Gastroesophageal sphincter (tissue), 4 donors: ENCODE results near the gene RUNX2. TPM values are rescaled to one million over a fixed set of nuclear protein-coding genes. Genes with fewer than 3 reads are reported as not detected.

Experiments
- ATAC-seq: fragments of 150-250 bp; one replicate; pipeline ENCODE4 v1.9.1; 2016; ENCODE audit warnings: mild to moderate bottlenecking, moderate library complexity
- H3K27ac ChIP-seq, 4 donors: fragments of 200-600 bp; sonication (generic) in 3 of 4; 1 replicate in 3 of 4; 2 replicates in 1 of 4; pipeline ENCODE4 v1.5.1; 2016 to 2019
- H3K27me3 ChIP-seq: fragments of 200-600 bp; sonication (generic); one replicate; pipeline ENCODE4 v1.5.1; 2019
- H3K36me3 ChIP-seq, 2 donors: fragments of 200-600 bp; sonication (generic); one replicate each; pipeline ENCODE4 v1.5.1; 2019; ENCODE audit warnings: control low read depth in 1 of 2
- H3K4me1 ChIP-seq, 3 donors: fragments of 200-600 bp; sonication (generic); 1 replicate in 2 of 3; 2 replicates in 1 of 3; pipeline ENCODE4 v1.5.1; 2016 to 2019; ENCODE audit warnings: control low read depth in 2 of 3
- H3K4me3 ChIP-seq, 2 donors: fragments of 200-600 bp; sonication (generic); one replicate each; pipeline ENCODE4 v1.5.1; 2019; ENCODE audit warnings: mild to moderate bottlenecking in 1 of 2, moderate library complexity in 1 of 2
- H3K9me3 ChIP-seq, 3 donors: fragments of 200-600 bp; sonication (generic); one replicate each; pipeline ENCODE4 v1.5.1; 2017 to 2019; ENCODE audit warnings: control low read depth in 2 of 3
- CTCF ChIP-seq, 4 experiments: fragments of 200-600 bp in 2 of 4; fragments of 450-650 bp in 2 of 4; sonication (generic) in 1 of 4; IDR thresholded peaks; one replicate each; pipeline ENCODE4 v1.5.1; 2017 to 2019; ENCODE audit warnings: antibody characterized with exemption in 4 of 4, mild to moderate bottlenecking in 2 of 4, moderate library complexity in 2 of 4
- EP300 ChIP-seq: sonication (generic); formaldehyde crosslinking; IDR thresholded peaks from one replicate; pipeline ENCODE4 v1.6.1; 2017; ENCODE audit warnings: antibody characterized with exemption, mild to moderate bottlenecking
- POLR2A ChIP-seq, 2 donors: fragments of 450-650 bp; IDR thresholded peaks; one replicate each; pipeline ENCODE4 v1.6.1; 2017; ENCODE audit warnings: antibody characterized with exemption in 2 of 2, mild to moderate bottlenecking in 2 of 2, moderate library complexity in 1 of 2
- POLR2AphosphoS5 ChIP-seq: sonication (generic); formaldehyde crosslinking; IDR thresholded peaks from one replicate; pipeline ENCODE4 v1.6.1; 2017; ENCODE audit warnings: antibody characterized with exemption
- WGBS, 2 donors: methylation state at CpG; one replicate each; pipeline ENCODE4 v1.1.5; 2018; ENCODE audit warnings: low coverage in 1 of 2; 5-methylcytosine and 5-hydroxymethylcytosine counted together
- total RNA-seq, 4 donors: library from RNA; depleted of rRNA; stranded (reverse); fragments of >200 nt; gene quantifications; one replicate each; pipeline ENCODE4 v1.1.0, GENCODE V29; 2016

RUNX2 gene
- total RNA-seq, 4 donors from 2014 or later, result 0.16 to 0.94 (median 0.65) TPM

DNA sequence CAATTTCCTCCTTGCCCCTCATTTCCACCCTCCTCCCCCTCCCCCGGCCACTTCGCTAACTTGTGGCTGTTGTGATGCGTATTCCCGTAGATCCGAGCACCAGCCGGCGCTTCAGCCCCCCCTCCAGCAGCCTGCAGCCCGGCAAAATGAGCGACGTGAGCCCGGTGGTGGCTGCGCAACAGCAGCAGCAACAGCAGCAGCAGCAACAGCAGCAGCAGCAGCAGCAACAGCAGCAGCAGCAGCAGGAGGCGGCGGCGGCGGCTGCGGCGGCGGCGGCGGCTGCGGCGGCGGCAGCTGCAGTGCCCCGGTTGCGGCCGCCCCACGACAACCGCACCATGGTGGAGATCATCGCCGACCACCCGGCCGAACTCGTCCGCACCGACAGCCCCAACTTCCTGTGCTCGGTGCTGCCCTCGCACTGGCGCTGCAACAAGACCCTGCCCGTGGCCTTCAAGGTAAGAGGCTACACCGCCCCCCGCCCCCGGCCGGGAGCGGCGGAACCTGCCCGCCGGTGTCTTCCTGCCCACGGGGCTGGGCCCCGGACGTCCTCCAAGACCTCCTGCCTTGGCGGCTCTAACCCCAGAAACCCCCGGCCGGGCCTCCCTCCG is 94.5 kb downstream of the RUNX2 start:
- ATAC-seq, result peak; percentile 20
- Histone ChIP-seq H3K4me3 (peak overlapping the region; percentile 40 to 61), H3K36me3 (no peaks in the 10 kb centered on the region), H3K27me3 (peaks cover 77% of the 10 kb centered on the region), H3K4me1 (peaks cover 2 to 51% (median 21%) of the 10 kb centered on the region in 3 donors), H3K9me3 (no peaks in the 10 kb centered on the region), H3K27ac (peak overlapping the region in 3 of 4 donors; percentile 15 to 71 (median 49))
- no peak for TF ChIP-seq POLR2AphosphoS5
- no peak for TF ChIP-seq EP300
- no peak for TF ChIP-seq POLR2A (IDR thresholded peaks at IDR 0.05)
- TF ChIP-seq CTCF (IDR thresholded peaks at IDR 0.05), result no peak
- WGBS, 2 donors, result 13% methylated on average over 3 of the region's 55 CpGs; no CpG with 5 or more reads in 1 of the 2 donors

DNA sequence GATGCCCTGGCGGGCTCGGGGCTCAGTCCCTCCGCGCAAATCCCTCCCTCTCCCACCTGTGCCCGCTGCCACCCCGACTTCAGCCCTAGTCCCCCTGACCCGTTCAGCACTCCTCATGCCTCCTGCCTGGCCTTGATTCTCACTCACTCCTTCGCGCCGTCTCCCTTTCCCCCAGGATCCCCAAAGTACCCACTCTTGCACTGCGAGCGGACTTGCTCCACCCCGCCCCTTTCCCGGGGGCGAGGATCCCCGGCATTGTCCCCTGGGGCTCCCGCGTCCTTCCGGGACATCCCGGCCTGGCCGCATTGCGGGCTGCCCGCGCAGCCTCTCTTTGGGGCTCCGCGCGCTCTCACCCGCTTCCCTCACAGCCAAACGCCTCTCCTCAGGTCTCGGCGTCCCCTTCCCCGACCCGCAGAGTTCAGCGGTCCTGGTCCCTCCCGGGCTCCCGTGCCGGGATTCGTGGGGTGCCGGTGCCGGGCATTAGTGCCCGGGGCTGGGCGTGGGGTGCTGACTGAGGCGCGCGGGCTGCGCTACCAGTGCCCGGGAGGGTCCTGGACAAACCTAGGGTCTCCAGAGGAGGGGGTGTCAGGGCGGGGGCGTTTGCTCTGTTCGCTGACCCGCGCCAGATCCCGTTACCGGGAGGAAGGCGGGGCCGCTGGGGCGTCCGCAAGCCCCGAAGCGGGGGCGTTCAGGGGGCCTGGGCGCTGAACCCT is 95.1 kb downstream of the RUNX2 start:
- Histone ChIP-seq H3K4me3 (peak overlapping the region; percentile 40 to 61), H3K4me1 (peaks cover 2 to 51% (median 21%) of the 10 kb centered on the region in 3 donors), H3K36me3 (no peaks in the 10 kb centered on the region), H3K9me3 (no peaks in the 10 kb centered on the region), H3K27me3 (peaks cover 71% of the 10 kb centered on the region), H3K27ac (peak overlapping the region in 3 of 4 donors; percentile 15 to 71 (median 49))
- TF ChIP-seq POLR2A (IDR thresholded peaks at IDR 0.05), result no peak
- TF ChIP-seq CTCF (IDR thresholded peaks at IDR 0.05), result no peak
- no peak for TF ChIP-seq POLR2AphosphoS5
- TF ChIP-seq EP300, result no peak
- peak; percentile 8 for ATAC-seq
- WGBS, 2 donors, result 0 to 2% methylated on average over 9 to 19 of the region's 62 CpGs

GRCh38 chr6:45423824-45424450 is 95.8 kb downstream of the RUNX2 start:
- ATAC-seq, result no peak
- H3K27ac ChIP-seq, result peak overlapping the region in 3 of 4 donors; percentile 15 to 71 (median 49)
- no peak for TF ChIP-seq POLR2A (IDR thresholded peaks at IDR 0.05)
- TF ChIP-seq EP300, result no peak
- no peak for TF ChIP-seq POLR2AphosphoS5
- no peak for TF ChIP-seq CTCF (IDR thresholded peaks at IDR 0.05)
- peaks cover 2 to 51% (median 21%) of the 10 kb centered on the region in 3 donors for H3K4me1 ChIP-seq
- no peaks in the 10 kb centered on the region for H3K9me3 ChIP-seq
- WGBS, 2 donors, result 28 to 29% methylated on average over 4 to 8 of the region's 38 CpGs
- peaks cover 64% of the 10 kb centered on the region for H3K27me3 ChIP-seq
- H3K4me3 ChIP-seq, result peak overlapping the region; percentile 40 to 61
- no peaks in the 10 kb centered on the region for H3K36me3 ChIP-seq

- no peaks in the 10 kb centered on the region for H3K36me3 ChIP-seq
- WGBS, 2 donors, result 80 to 81% methylated on average over 3 of the region's 6 CpGs
- H3K9me3 ChIP-seq, result no peaks in the 10 kb centered on the region
- peaks cover 59% of the 10 kb centered on the region for H3K27me3 ChIP-seq
- no peak for TF ChIP-seq POLR2A (IDR thresholded peaks at IDR 0.05)
- no peak for TF ChIP-seq EP300
- TF ChIP-seq CTCF (IDR thresholded peaks at IDR 0.05), result no peak
- peak overlapping the region in 2 of 4 donors; percentile 24 to 71 for H3K27ac ChIP-seq
- peaks cover 2 to 48% (median 19%) of the 10 kb centered on the region in 3 donors for H3K4me1 ChIP-seq
- H3K4me3 ChIP-seq, result peak overlapping the region in 1 of 2 donors; percentile 61
- ATAC-seq, result no peak
These were observed 96.3 kb downstream of the RUNX2 start for GRCh38 chr6:45424451-45424861.
